Stomach smooth muscle (tissue), 2 donors: Measurements from ENCODE around the gene NKX6-2.

Source experiments
- H3K27ac ChIP-seq: one replicate; pipeline ENCODE4 v1.7.0; 2013; ENCODE audit warnings: mild to moderate bottlenecking, low read length, inconsistent platforms
- H3K27me3 ChIP-seq, 2 donors: one replicate each; pipeline ENCODE4 v1.7.0; 2013; ENCODE audit warnings: low read length in 2 of 2; ENCODE audit not compliant: insufficient read depth in 2 of 2, control insufficient read depth in 1 of 2
- H3K36me3 ChIP-seq, 2 donors: one replicate each; pipeline ENCODE4 v1.7.0; 2013; ENCODE audit warnings: low read length in 2 of 2; ENCODE audit not compliant: control insufficient read depth in 2 of 2, insufficient read depth in 2 of 2
- H3K4me1 ChIP-seq: one replicate; pipeline ENCODE4 v1.7.0; 2013; ENCODE audit warnings: low read length; ENCODE audit not compliant: control insufficient read depth, insufficient read depth
- H3K4me3 ChIP-seq, 2 donors: one replicate each; pipeline ENCODE4 v1.7.0; 2013; ENCODE audit warnings: low read length in 2 of 2
- H3K9ac ChIP-seq, 2 donors: one replicate each; pipeline ENCODE4 v1.7.0; 2013; ENCODE audit warnings: low read length in 2 of 2, mild to moderate bottlenecking in 1 of 2
- H3K9me3 ChIP-seq, 2 donors: one replicate each; pipeline ENCODE4 v1.7.0; 2013; ENCODE audit warnings: low read length in 2 of 2; ENCODE audit not compliant: control insufficient read depth in 2 of 2
- donor health status: healthy.
- donor health status: Pancreatic carcinoma.

Gene NKX6-2

DNA sequence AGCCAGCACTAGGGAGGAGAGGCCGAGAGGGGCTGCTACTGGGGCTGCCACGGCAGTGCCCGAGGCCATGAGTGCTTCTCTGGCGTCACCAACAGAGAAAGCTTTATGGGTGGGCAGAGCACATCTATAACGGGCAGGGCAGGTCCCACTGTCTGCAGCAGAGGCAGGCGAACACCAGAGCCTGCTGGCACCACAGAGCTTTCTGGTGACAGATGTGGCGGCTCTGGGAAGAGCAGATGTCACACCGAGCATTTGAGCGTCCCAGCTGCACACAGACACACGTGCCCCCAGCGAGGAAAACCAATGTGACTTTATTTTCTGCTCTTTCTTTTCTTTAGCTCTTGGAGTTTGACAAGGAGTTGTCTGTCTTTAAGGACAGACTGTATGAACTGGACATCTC is 20.5 kb downstream of the NKX6-2 start:
- H3K27ac ChIP-seq = no peak overlapping the region
- H3K27me3 ChIP-seq = no peaks in the 10 kb centered on the region
- H3K9ac ChIP-seq = no peak overlapping the region
- no peak overlapping the region for H3K4me3 ChIP-seq
- peaks cover 28 to 43% of the 10 kb centered on the region in 2 donors for H3K36me3 ChIP-seq
- H3K4me1 ChIP-seq = no peaks in the 10 kb centered on the region
- H3K9me3 ChIP-seq = no peaks in the 10 kb centered on the region

DNA sequence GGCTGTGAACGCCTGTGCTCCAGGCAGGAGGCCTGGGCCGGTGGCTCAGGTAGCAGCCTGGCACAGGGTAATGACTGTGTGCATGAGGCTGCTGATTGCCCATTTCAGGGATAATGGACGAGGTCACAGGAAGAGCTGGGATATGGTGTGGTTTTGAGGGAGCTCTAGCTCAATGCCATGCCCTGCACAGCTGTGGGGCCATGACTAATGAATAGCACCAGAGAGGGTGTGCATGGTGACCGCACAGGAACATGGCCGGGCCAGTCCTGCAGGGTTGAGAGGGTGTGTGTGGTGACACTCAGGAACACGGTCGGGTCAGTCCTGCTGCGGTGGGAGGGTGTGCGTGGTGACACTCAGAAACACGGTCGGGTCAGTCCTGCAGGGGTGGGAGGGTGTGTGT is 21.8 kb downstream of the NKX6-2 start:
- H3K4me3 ChIP-seq = no peak overlapping the region
- no peak overlapping the region for H3K9ac ChIP-seq
- peaks cover 25 to 48% of the 10 kb centered on the region in 2 donors for H3K36me3 ChIP-seq

DNA sequence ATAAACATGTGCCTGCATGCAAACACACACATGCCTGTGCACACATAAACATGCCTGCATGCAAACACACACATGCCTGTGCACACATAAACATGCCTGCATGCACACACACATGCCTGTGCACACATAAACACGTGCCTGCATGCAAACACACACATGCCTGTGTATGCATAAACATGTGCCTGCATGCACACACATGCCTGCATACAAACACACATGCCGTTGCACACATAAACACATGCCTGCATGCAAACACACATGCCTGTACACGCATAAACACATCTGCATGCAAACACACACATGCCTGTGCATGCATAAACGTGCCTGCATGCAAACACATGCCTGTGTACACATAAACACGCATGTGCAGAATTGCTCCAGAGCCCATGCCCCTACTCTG is 22.4 kb downstream of the NKX6-2 start:
- no peaks in the 10 kb centered on the region for H3K27me3 ChIP-seq
- no peak overlapping the region for H3K4me3 ChIP-seq
- no peaks in the 10 kb centered on the region for H3K9me3 ChIP-seq
- no peaks in the 10 kb centered on the region for H3K4me1 ChIP-seq
- peaks cover 26 to 51% of the 10 kb centered on the region in 2 donors for H3K36me3 ChIP-seq
- no peak overlapping the region for H3K9ac ChIP-seq
- H3K27ac ChIP-seq = no peak overlapping the region

More for the DNA sequence above, 21.8 kb downstream of the NKX6-2 start:
- no peaks in the 10 kb centered on the region for H3K27me3 ChIP-seq
- no peaks in the 10 kb centered on the region for H3K4me1 ChIP-seq
- H3K27ac ChIP-seq = no peak overlapping the region
- H3K9me3 ChIP-seq = no peaks in the 10 kb centered on the region

DNA sequence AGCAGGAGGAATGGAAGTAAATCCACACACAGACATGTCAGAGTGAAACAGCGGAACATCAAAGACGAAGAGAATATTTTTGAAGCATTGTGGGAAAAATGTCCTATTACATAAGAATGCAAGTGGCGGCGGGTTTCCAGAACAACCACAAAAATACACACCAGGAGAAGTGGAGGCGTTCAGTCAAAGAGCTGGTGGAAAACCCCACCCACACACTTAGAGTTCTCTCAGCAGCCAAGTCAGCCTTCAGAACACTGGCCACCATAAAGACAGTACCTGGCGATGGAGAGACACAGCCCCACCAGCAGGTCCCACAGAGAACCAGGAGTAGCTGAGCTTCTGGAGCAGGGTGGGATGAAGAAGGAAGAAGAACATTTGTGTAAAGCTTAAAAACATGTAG is 23.7 kb downstream of the NKX6-2 start:
- H3K9me3 ChIP-seq = no peaks in the 10 kb centered on the region
- H3K9ac ChIP-seq = no peak overlapping the region
- H3K36me3 ChIP-seq = peaks cover 21 to 51% of the 10 kb centered on the region in 2 donors
- H3K4me3 ChIP-seq = no peak overlapping the region
- H3K27me3 ChIP-seq = no peaks in the 10 kb centered on the region
- no peaks in the 10 kb centered on the region for H3K4me1 ChIP-seq
- H3K27ac ChIP-seq = no peak overlapping the region

DNA sequence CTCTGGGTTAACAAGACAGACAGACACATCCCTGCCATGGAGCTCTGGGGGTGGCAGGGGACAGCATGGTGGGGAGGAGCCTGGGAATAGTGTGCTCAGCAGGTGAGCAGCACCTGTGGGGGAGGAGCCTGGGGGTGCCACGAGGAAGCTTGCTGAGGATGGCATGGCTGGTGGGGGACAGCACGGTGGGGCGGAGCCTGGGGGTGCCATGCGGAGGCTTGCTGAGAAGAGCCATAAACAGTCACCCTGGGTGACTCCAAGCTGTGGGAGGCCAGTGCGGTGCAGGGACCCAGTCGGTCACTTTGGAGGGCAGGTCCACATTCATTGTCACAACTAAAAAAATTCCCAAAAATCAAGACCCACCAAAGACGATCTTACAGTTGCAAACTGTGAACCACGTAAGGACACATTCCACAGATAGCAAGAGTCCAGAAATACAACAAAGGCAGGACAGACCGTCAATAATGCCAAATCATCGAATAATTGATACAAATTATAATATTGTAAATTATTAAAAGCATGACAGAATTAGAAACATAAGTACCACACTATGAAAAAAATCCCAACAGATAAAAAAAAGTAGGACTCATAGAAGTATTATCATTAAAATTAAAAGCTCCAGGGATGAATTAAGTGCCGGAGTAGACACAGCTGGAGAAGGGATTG is 24.4 kb downstream of the NKX6-2 start:
- Histone ChIP-seq H3K4me1 (no peaks in the 10 kb centered on the region), H3K4me3 (no peak overlapping the region), H3K9ac (no peak overlapping the region), H3K9me3 (no peaks in the 10 kb centered on the region), H3K27ac (no peak overlapping the region), H3K36me3 (peaks cover 24 to 55% of the 10 kb centered on the region in 2 donors), H3K27me3 (no peaks in the 10 kb centered on the region)

DNA sequence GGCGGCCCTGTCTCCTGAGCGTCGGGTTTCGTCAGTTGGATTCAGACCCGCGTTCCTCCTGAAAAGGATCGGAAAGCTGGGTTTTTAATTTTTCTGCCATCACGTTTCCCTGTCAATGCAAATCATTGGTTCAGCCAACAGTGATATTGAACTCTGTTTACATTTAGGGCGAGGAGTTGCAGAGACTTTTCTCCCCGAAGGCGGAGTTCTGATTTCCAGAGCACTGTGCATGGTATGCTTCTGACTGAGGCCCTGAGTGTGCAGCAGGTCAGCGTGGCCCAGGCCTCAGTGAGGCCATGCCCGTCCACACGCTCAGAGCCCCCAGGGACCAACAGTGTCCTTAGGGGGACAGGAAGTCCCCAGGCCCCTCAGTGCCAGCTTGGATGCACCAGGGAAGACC is 27.1 kb downstream of the NKX6-2 start:
- Histone ChIP-seq H3K9ac (no peak overlapping the region), H3K36me3 (peaks cover 34 to 60% of the 10 kb centered on the region in 2 donors), H3K4me1 (no peaks in the 10 kb centered on the region), H3K4me3 (no peak overlapping the region), H3K9me3 (no peaks in the 10 kb centered on the region), H3K27ac (no peak overlapping the region), H3K27me3 (no peaks in the 10 kb centered on the region)

DNA sequence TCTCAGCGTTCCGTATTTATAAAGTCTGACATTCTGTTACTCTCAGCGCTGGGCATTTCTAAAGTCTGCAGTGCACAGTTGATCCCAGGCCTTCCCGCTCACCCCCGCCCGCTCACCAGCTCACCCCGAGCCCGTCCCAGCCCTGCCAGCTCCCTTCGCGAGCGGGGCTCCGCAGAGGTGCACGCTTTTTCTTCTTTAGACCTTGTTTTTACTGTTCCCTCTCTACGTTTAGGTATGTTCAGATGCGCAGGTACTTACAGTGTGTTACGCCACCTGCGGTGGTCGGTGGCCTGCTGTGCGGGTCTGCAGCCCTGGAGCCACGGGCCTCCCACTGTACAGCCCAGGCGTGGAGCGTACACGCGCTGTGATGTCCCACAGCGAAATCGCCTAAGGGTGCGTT is 28.8 kb downstream of the NKX6-2 start:
- Histone ChIP-seq H3K4me3 (no peak overlapping the region), H3K36me3 (peaks cover 31 to 55% of the 10 kb centered on the region in 2 donors), H3K27me3 (no peaks in the 10 kb centered on the region), H3K4me1 (no peaks in the 10 kb centered on the region), H3K27ac (no peak overlapping the region), H3K9me3 (no peaks in the 10 kb centered on the region), H3K9ac (no peak overlapping the region)

DNA sequence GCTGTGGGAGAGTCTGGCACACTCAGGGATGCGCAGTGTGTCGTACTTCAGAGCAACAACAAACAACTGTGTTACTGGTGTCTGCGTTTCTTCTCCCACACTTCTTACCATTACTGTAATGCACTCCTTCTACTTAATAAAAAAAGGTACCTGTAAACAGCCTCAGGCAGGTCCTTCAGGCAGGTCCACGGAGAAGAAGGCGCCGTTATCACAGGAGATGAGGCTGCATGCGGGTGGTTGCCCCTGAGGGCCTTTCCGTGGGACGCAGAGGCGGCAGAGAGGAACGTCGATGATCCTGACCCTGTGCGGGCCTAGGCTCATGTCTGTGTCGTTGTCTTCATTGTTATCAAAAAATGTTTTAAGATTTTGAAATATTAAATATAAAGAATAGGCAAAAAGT is 29.4 kb downstream of the NKX6-2 start:
- H3K36me3 ChIP-seq = peaks cover 31 to 54% of the 10 kb centered on the region in 2 donors

DNA sequence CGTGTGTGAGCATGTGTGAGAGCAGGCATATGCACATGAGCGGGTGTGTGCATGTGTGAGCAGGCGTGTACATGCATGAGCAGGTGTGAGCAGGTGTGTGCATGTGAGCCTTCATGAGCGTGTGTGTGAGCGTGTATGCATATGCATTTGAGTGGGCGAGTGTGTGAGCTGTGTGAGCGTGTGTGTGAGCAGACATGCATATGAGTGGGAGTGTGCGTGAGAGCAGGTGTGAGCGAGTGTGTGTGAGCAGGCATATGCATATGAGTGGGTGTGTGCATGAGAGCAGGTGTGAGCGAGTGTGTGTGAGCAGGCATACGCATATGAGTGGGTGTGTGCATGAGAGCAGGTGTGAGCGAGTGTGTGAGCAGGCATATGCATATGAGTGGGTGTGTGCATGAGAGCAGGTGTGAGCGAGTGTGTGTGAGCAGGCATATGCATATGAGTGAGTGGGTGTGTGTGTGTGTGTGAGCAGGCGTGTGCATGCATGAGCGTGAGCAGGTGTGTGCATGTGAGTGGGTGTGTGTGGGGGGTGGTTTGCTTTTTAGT is 30.7 kb downstream of the NKX6-2 start:
- no peaks in the 10 kb centered on the region for H3K4me1 ChIP-seq
- H3K27ac ChIP-seq = no peak overlapping the region
- H3K9me3 ChIP-seq = no peaks in the 10 kb centered on the region
- H3K36me3 ChIP-seq = peaks cover 29 to 54% of the 10 kb centered on the region in 2 donors
- no peaks in the 10 kb centered on the region for H3K27me3 ChIP-seq
- H3K4me3 ChIP-seq = no peak overlapping the region
- H3K9ac ChIP-seq = no peak overlapping the region

More for the DNA sequence above, 29.4 kb downstream of the NKX6-2 start:
- Histone ChIP-seq H3K27ac (no peak overlapping the region), H3K9me3 (no peaks in the 10 kb centered on the region), H3K4me3 (no peak overlapping the region), H3K9ac (no peak overlapping the region), H3K27me3 (no peaks in the 10 kb centered on the region), H3K4me1 (no peaks in the 10 kb centered on the region)

DNA sequence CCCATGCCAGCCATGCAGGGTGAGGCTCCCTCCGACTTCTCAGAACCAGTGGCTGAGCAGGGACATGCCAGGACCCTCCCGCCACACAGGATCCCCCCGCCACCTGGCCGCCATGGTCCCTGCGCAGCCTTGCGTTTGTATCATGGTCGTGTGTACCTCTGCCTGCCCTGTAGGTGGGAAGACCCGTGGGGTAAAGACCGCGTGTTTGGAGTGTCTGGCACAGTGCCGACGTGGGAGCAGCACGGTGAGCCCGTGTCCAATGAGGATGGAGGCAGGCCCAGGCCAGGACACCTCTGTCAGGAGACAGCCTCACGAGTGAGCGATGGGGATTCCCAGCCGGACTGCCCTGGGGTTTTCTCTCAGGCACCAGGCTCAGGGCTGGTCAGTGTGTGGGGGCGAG is 31.9 kb downstream of the NKX6-2 start:
- Histone ChIP-seq H3K9ac (no peak overlapping the region), H3K4me3 (no peak overlapping the region), H3K9me3 (no peaks in the 10 kb centered on the region), H3K27ac (no peak overlapping the region), H3K27me3 (no peaks in the 10 kb centered on the region), H3K36me3 (peaks cover 36 to 52% of the 10 kb centered on the region in 2 donors), H3K4me1 (no peaks in the 10 kb centered on the region)

DNA sequence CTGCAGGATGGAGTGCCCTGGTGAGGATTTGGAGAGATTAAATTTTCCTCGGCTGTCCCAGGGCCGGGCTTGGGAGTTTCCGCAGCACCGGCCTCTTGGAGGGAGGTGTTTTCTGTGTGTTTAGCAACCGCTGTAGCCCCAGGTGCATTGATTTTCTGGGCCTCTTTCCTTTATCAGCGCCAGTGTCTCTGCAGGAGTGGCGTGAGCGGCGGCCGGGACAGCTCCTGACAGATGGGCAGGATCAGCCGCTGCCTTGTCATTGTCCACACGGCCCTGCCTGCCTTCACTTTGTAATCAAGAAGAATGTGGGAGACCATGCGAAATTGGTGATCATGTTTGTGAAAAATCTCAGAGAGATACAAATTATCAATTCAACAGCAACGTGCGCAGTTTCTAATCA is 32.4 kb downstream of the NKX6-2 start:
- no peaks in the 10 kb centered on the region for H3K4me1 ChIP-seq
- H3K9ac ChIP-seq = no peak overlapping the region
- H3K36me3 ChIP-seq = peaks cover 34 to 47% of the 10 kb centered on the region in 2 donors
- no peaks in the 10 kb centered on the region for H3K27me3 ChIP-seq
- no peak overlapping the region for H3K4me3 ChIP-seq
- no peaks in the 10 kb centered on the region for H3K9me3 ChIP-seq
- no peak overlapping the region for H3K27ac ChIP-seq
